ENCODE results near the gene PANK4.

Gene PANK4

GRCh38 chr1:2567083-2567679 lies 40.8 kb upstream of the PANK4 start:
- DNase-seq (ENCODE audit: extremely low read depth, low read depth) = no peak
- TF ChIP-seq CTCF (IDR thresholded peaks at IDR 0.05; ENCODE audit: low read depth, low read length) = no peak

- no peak for DNase-seq (ENCODE audit: extremely low read depth, low read depth)
- no peak for TF ChIP-seq CTCF (IDR thresholded peaks at IDR 0.05; ENCODE audit: low read depth, low read length)
Observed at GRCh38 chr1:2566101-2567045, 40.0 kb upstream of the PANK4 start.

GRCh38 chr1:2564815-2565374 lies 38.5 kb upstream of the PANK4 start:
- no peak for TF ChIP-seq CTCF (IDR thresholded peaks at IDR 0.05; ENCODE audit: low read depth, low read length)
- DNase-seq (ENCODE audit: extremely low read depth, low read depth) = no peak

- TF ChIP-seq CTCF (IDR thresholded peaks at IDR 0.05; ENCODE audit: low read depth, low read length) = no peak
Observed at GRCh38 chr1:2564006-2564814, 37.8 kb upstream of the PANK4 start.

GRCh38 chr1:2563205-2563604 lies 36.8 kb upstream of the PANK4 start:
- DNase-seq (ENCODE audit: extremely low read depth, low read depth) = no peak
- no peak for TF ChIP-seq CTCF (IDR thresholded peaks at IDR 0.05; ENCODE audit: low read depth, low read length)

More at GRCh38 chr1:2564006-2564814, 37.8 kb upstream of the PANK4 start:
- no peak for DNase-seq (ENCODE audit: extremely low read depth, low read depth)

GRCh38 chr1:2561898-2562895 lies 35.8 kb upstream of the PANK4 start:
- DNase-seq (ENCODE audit: extremely low read depth, low read depth) = no peak
- TF ChIP-seq CTCF (IDR thresholded peaks at IDR 0.05; ENCODE audit: low read depth, low read length) = peak; percentile 37

Data from AG09319 (cell line).